GM18505 (cell line): ENCODE measurements around the gene FAM131A.

Experiments used
- ATAC-seq: cut with Tn5 transposase; IDR thresholded peaks from one replicate; pipeline ENCODE4 v1.9.1; 2021; ENCODE audit not compliant: unreplicated experiment
- POLR2A ChIP-seq: IDR thresholded peaks from 4 replicates; pipeline ENCODE4 v1.6.1; 2011; ENCODE audit warnings: borderline replicate concordance; ENCODE audit not compliant: insufficient read depth, insufficient read length; ENCODE audit errors: extremely low read depth

FAM131A gene

DNA sequence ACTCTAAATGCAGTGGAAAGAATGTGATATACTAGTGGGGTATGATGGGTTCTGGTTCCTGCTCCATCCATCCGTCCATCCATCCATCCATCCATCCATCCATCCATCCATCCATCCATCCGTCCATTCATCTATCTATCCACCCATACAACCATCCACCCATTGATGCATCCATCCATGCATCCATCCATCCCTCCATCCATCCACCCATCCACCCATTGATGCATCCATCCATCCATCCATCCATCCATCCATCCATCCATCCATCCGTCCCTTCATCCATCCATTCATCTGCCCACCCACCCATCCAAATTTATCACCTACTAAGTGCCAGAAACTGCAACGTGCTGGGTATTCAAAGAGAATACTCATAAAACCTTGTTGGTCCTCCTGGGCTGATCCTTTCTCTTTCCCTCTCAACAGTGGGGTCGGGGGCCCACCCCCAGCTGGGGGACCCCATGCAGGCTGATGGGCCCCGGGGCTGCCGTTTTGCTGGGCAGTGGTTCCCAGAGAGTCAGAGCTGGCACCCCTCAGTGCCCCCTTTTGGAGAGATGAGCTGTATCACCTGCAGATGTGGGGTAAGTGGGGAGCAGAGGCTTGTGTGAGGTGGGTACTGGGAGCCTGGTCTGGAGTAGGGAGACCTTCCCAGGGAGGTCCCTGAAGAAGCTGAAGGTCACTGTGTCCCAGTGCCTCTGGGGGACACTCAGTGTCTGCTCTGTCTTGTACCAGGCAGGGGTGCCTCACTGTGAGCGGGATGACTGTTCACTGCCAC, 51.0 kb downstream of the FAM131A start:
- no peak for TF ChIP-seq POLR2A
- ATAC-seq, result no peak

- no peak for ATAC-seq
- TF ChIP-seq POLR2A, result no peak
Measured at GRCh38 chr3:184388936-184389230, 51.5 kb downstream of the FAM131A start.

DNA sequence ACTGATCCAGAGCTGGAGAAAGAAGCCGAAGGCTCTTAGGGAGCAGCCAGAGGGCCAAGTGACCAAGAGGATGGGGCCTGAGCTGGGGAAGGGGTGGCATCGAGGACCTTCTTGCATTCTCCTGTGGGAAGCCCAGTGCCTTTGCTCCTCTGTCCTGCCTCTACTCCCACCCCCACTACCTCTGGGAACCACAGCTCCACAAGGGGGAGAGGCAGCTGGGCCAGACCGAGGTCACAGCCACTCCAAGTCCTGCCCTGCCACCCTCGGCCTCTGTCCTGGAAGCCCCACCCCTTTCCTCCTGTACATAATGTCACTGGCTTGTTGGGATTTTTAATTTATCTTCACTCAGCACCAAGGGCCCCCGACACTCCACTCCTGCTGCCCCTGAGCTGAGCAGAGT, 52.0 kb downstream of the FAM131A start:
- no peak for TF ChIP-seq POLR2A
- ATAC-seq, result no peak

GRCh38 chr3:184389935-184390528, 52.6 kb downstream of the FAM131A start:
- no peak for ATAC-seq
- TF ChIP-seq POLR2A, result no peak

- no peak for TF ChIP-seq POLR2A
- no peak for ATAC-seq
Measured at GRCh38 chr3:184391266-184391665, 53.9 kb downstream of the FAM131A start.

- no peak for TF ChIP-seq POLR2A
- no peak for ATAC-seq
Measured at GRCh38 chr3:184395320-184395660, 57.9 kb downstream of the FAM131A start.
